ENCODE results near the gene NCOA7.
"Not testable (repeated sequence)": the region's sequence is repeated elsewhere in the genome, so short reads cannot be mapped to it uniquely, and the experiment has no call there.

Gene NCOA7

DNA sequence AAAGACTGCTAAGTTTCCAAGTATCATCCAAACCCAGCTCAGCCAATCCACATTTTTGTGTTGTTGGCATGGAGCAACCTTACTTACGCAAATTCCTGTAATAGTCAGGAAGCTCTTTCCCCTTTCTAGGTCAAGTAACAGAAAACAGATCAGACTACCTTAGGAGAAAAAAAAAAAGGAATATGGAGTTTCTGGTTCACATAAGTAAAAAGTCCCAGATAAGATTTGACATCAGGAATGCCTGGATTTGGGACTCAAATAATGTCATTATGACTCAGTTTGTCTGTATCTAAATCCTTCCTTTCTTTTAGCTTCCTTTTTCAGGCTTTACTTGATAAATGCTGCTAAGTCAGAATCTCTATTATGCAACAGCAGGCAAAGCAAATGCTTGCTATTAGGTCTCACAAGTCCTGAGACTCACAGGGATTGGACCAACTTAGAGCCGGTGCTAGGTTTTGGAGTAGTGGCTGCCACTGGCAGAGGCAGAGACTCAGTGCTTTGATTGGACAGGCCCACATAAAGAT is 44.5 kb downstream of the NCOA7 start:
- DNase-seq (ENCODE audit: low spot score) = peak; percentile 14

- DNase-seq (ENCODE audit: low spot score) = no peak
Observed at GRCh38 chr6:125836466-125836865, 45.7 kb downstream of the NCOA7 start.

- no peak for DNase-seq (ENCODE audit: low spot score)
Observed at GRCh38 chr6:125839471-125839870, 48.7 kb downstream of the NCOA7 start.

- no peak for DNase-seq (ENCODE audit: low spot score)
Observed at GRCh38 chr6:125839879-125840278, 49.1 kb downstream of the NCOA7 start.

DNA sequence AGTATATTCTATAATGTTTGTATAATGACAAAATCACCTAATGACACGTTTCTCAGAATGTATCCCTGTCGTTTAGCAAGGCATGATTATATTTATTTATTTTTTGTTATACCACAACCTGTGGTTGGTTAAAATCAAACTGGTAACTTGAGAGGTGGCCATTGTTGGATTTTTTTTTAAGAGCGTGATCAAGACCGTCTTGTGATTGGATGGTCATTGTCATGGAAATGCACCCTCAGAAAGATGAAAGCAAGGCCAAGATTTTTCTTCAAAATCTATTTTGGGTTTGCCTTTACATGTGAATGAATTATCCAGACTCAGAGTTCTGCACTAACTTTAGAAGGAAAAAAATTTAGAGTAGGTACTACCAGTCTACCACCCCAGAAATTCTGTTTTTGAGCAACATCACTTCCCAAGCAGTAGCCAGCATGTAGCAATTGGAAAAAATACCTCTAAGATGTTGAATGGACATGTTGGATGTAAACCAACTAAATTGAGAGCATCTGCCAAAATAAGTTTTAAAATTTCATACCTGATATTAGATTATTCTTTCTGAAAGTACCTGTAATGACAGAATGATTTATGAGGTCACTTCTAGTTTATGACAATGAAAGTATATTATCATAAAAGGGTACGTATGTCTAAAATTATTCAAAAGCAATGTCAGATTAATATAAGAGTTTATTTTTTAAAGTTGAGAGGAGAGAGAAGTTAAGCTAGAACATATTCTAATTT is 50.8 kb downstream of the NCOA7 start:
- DNase-seq (ENCODE audit: low spot score) = no peak

DNA sequence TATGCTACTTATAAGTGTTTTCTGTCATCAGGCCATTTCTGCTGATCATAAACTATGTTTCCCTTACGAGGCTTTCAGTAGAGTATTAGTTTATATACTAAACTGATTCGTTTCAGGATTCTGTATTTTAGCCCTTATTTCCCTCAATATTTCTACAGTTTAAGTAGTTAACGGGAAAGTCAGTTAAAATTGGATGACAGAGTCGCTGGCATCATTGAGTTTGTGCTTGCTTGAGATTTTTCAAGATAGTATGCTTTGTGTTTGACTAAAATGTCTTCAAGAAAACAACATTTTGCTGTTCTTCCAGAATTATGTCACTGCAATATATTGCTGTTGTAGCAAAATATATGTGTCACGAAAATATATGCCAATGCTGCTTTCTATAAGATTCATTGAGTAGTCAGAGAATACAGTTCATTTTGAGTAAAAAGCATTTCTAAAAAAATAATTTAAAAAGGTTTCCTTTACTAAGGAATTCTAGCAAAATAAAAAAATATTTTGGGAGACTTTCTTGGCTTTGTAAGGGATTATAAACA is 51.4 kb downstream of the NCOA7 start:
- no peak for DNase-seq (ENCODE audit: low spot score)

- no peak for DNase-seq (ENCODE audit: low spot score)
Observed at GRCh38 chr6:125843593-125843992, 52.8 kb downstream of the NCOA7 start.

- no peak for DNase-seq (ENCODE audit: low spot score)
Observed at GRCh38 chr6:125844989-125845388, 54.2 kb downstream of the NCOA7 start.

DNA sequence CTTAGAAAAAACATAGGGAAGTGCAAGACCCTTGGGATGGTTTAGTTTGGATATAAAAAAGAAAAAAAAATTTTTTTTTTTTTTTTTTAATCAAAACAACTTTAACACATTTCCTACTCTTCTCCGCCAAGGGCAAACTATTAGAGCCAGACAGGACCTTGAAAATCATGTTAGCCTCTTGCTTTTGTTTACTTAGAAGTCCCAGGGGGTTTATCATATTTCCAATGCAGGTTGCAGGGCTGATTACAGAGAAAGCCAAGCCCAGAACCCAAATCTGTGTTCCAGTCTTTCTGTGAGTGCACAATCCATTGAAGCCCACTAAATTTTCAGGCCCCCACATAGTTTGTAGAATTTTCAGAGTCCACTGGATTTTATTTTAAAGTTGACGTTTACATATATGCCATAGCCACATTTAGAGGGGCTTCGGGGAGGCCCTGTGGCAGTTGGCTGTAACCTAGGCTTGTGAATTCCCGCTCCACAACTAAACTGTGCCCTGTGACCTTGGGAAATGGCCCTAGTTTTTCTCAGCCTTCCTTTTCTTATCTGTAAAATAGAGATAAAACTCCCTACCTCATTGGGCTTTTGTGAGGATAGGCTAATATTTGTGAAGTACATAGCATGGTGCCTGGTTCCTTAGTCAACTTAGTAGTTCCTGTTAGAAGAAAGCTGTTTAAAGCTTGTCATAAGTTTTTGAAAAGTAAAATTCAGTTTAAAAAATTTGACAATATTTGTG is 55.7 kb downstream of the NCOA7 start:
- DNase-seq (ENCODE audit: low spot score) = no peak

DNA sequence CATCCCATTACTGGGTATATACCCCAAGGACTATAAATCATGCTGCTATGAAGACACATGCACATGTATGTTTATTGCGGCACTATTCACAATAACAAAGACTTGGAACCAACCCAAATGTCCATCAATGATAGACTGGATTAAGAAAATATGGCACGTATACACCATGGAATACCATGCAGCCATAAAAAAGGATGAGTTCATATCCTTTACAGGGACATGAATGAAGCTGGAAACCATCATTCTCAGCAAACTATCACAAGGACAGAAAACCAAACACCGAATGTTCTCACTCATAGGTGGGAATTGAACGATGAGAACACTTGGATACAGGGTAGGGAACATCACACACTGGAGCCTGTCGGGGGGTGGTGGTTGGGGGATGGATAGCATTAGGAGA is 57.5 kb downstream of the NCOA7 start:
- not testable (repeated sequence) for DNase-seq (ENCODE audit: low spot score)

GRCh38 chr6:125850361-125850760 is 59.6 kb downstream of the NCOA7 start:
- no peak for DNase-seq (ENCODE audit: low spot score)

- DNase-seq (ENCODE audit: low spot score) = no peak
Observed at GRCh38 chr6:125852587-125852986, 61.8 kb downstream of the NCOA7 start.

- no peak for DNase-seq (ENCODE audit: low spot score)
Observed at GRCh38 chr6:125853168-125853567, 62.4 kb downstream of the NCOA7 start.

DNA sequence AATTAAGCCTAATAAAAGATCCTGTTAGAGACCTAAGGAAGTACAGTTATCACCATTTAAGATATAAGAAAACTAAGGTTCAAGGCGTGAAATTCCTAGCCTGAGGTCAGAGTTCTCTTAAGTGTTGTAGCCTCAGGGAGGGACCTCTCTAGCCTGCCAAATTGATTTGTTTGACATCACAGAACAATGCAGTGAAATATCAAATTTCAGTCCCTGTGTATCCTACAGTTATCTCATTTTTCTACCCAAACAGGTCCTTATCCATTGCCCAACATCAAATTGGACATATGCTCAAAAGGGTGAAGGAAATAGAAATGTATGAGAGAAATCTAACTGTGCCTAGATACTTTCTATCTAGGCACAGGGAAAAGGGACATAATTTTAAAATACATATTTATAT is 63.0 kb downstream of the NCOA7 start:
- no peak for DNase-seq (ENCODE audit: low spot score)

DNA sequence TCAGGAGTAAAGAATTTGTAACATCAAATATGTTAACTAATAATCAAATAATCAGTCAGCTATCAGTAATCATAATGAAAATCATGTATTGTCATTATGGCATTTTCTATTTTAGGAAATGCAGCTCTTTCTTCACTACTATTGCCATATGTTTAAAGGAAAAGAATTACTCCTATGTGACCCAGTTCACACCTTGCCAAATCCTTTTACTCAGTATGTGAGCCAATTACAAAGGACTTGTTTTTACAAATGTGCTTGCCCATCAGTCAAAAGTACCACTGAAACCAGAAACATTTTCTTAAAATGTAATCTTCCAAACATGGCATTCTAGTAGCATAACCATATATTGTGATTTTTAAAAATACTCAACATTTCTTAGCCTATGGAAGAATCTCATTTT is 63.6 kb downstream of the NCOA7 start:
- DNase-seq (ENCODE audit: low spot score) = no peak

DNA sequence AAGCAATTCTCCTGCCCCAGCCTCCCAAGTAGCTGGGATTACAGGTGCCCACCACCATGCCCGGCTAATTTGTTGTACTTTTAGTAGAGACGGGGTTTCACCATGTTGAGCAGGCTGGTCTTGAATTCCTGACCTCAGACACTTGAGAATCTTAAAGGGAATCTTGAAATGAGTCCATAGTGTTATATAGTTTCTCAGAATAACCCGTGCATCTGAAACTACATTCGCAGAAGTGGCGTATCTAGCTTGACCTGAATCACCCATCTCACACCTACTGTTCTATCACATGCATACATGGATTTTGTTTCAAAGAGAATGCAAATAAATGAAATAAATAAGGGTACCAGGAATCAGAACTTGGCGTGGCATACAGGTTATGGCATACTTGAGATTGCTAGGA is 65.0 kb downstream of the NCOA7 start:
- DNase-seq (ENCODE audit: low spot score) = no peak

GRCh38 chr6:125857846-125858245 is 67.1 kb downstream of the NCOA7 start:
- DNase-seq (ENCODE audit: low spot score) = no peak

- peak; percentile 72 for DNase-seq (ENCODE audit: low spot score)
Observed at GRCh38 chr6:125858427-125859320, 67.9 kb downstream of the NCOA7 start.

DNA sequence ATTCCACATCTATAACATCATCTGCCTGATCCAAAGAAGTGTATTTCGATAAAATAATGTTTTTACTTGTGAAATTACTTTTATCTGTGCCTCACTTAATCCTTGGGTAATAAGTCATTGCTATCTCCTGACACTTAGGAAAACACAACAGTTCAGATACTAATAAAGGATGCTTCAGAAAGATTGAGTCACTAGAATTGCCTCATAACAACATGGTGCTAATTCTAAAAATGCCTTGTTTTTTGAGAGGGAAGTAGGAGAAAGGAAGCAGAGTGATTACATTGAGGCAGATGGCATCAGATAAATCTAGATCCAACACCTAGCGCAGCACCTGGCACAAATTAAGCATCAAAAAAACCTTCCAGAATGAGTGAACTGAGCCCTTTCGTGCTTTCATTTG is 69.0 kb downstream of the NCOA7 start:
- no peak for DNase-seq (ENCODE audit: low spot score)

DNA sequence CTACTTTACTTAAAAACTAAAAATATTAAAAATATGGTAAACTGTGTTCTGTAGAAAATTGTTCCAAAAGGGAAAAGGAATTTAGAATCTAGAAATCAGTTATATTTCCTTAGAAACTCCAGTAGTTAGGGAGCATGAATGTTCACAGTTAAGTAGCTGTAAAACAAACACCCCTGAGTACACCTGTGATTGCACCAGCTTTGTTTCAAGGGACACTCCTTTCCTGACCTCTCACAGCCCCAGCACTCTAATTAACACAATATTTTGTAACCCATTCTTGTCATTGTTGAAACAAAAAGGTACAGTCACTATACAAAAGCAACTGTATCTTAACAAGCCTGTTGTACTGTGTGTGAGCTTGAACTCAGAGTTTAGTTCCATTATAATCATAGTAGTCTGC is 72.3 kb downstream of the NCOA7 start:
- DNase-seq (ENCODE audit: low spot score) = no peak

DNA sequence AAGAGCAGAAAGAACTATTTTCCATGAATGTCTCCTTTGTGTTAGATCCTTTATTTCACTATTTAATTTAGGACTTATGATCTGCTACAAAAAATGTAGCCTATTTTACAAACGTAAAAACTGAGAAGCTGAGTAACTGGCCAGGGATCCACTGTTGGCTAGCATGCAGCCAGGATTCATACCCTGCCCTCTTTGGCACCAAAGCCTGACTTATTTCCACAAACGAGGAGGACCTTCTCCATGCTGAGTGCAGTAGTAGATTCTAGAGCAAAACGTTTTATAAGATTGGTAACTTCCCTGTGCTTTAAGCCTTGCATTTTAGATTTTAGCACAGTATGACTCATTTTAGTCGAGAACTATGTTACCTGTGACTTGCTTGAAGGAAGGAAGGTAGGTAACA is 74.3 kb downstream of the NCOA7 start:
- no peak for DNase-seq (ENCODE audit: low spot score)

- DNase-seq (ENCODE audit: low spot score) = no peak
Observed at GRCh38 chr6:125866433-125866832, 75.7 kb downstream of the NCOA7 start.
